ENCODE results near the gene PRSS38.
"Not testable (repeated sequence)": the region's sequence is repeated elsewhere in the genome, so short reads cannot be mapped to it uniquely, and the experiment has no call there.

PRSS38 gene

DNA sequence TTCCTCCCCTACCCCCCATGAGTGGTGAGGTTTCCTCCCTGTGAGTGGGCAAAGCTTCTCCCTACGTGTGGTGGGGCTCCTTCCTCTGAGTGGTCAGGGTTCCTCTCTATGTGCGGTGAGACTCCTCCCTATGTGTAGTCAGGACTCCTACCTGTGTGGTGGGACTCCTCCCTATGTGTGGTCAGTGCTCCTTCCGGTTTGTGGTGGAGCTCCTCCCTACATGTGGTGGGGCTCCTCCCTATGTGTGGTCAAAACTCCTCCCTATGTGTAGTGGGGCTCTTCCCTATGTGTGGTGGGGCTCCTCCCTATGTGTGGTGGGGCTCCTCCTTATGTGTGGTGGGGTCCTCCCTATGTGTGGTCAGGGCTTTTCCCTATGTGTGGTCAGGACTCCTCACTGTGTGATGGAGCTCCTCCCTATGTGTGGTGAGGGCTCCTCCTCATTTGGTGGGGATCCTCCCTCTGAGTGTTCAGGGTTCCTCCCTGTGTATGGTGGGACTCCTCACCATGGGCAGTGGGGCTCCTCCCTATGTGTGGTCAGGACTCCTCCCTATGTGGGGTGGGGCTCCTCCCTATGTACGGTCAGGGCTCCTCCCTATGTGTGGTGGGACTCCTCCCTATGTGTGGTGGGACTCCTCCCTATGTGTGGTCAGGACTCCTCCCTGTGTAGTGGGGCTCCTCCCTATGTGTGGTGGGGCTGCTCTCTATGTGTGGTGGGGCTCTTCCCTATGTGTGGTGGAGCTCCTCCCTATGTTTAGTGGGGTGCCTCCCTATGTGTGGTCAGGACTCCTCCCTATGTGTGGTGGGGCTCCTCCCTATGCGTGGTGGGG, 29.1 kb downstream of the PRSS38 start:
- no peak for DNase-seq (ENCODE audit: low spot score)

GRCh38 chr1:227845147-227845458, 29.6 kb downstream of the PRSS38 start:
- no peak for DNase-seq (ENCODE audit: low spot score)

GRCh38 chr1:227845519-227845918, 30.0 kb downstream of the PRSS38 start:
- DNase-seq (ENCODE audit: low spot score): no peak

GRCh38 chr1:227846265-227846858, 30.9 kb downstream of the PRSS38 start:
- DNase-seq (ENCODE audit: low spot score): no peak

DNA sequence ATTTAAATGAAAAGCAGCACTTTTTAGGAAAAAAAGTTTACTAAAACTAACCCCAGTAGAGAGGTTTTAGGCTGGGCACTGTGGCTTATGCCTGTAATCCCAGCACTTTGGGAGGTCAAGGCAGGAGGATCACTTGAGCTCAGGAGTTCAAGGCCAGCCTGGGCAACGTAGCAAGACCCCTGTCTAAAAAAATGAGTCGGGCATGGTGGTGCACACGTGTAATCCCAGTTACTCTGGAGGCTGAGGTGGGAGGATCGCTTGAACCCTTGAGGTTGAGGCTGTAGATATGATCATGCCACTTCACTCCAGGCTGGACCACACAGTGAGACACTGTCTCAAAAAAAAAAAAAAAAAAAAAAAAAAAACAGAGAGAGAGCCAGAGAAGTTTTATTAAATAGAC, 31.6 kb downstream of the PRSS38 start:
- not testable (repeated sequence) for DNase-seq (ENCODE audit: low spot score)

- DNase-seq (ENCODE audit: low spot score): no peak
Observed at GRCh38 chr1:227848430-227848932, 33.0 kb downstream of the PRSS38 start.

DNA sequence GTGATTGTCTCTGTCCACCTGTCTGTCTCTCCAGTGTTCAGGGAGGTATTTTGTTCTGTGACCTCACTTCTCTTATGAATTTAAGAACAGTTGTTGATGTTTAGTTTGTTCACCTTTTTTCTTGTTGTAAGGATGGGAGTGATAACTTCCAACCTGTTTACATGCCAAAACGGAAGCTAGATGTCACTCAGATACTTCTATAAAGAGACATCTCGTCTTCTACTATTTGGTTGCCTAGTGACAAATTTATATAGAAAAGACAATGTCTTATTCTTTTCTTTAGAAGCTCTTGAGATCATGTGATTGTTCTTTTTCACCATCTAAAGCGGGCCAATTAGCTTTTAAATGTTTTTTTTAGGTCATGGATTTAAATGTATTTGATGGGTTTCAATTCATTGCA, 33.8 kb downstream of the PRSS38 start:
- no peak for DNase-seq (ENCODE audit: low spot score)

- DNase-seq (ENCODE audit: low spot score): no peak
Observed at GRCh38 chr1:227854189-227854588, 38.7 kb downstream of the PRSS38 start.

GRCh38 chr1:227855687-227856086, 40.2 kb downstream of the PRSS38 start:
- DNase-seq (ENCODE audit: low spot score): no peak

DNA sequence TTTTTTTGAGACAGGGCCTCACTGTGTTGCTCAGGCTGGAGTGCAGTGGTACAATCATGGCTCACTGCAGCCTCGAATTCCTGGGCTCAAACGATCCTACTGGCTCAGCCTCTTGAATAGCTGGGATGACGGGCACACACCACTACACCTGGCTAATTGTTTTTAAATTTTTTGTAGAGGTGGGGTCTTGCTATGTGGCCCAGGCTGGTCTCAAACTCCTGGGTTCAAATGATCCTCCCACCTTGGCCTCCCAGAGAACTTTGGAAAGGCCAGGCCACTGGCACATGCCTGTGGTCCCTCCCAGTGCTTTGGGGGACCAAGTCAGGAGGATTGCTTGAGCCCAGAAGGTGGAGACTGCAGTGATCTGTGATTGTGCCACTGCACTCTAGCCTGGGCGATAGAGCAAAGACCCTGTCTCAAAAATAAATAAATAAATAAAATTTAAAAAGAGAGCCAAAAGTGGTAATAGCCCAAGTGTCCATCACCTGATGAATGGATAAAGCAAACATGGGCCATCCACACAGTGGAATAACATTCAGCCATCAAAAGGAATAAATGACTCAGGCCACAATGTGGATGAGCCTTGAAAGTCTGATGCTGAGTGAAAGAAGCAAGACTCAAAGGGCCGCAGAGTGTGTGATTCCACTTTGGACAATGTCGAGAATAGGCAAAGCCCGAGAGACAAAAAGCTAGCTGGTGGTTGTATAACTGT, 40.8 kb downstream of the PRSS38 start:
- no peak for DNase-seq (ENCODE audit: low spot score)

DNA sequence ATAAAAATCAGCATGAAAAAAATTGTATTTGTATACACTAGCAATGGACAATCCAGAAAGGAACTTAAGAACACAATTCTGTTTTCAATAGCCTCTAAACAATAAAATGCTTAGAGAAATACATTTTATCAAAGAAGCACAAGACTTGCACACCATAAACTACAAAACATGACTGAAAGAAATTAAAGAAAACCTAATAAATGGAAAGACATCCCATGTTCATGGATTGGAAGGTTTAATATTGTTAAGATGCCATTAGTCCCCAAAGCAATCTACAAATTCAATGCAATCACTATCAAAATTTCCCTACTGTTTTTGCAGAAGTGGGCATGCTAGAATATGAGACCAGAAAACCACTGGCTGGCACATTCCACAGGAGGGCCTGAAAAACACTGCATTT, 49.4 kb downstream of the PRSS38 start:
- no peak for DNase-seq (ENCODE audit: low spot score)

GRCh38 chr1:227869279-227869842, 53.9 kb downstream of the PRSS38 start:
- DNase-seq (ENCODE audit: low spot score): peak; percentile 17

DNA sequence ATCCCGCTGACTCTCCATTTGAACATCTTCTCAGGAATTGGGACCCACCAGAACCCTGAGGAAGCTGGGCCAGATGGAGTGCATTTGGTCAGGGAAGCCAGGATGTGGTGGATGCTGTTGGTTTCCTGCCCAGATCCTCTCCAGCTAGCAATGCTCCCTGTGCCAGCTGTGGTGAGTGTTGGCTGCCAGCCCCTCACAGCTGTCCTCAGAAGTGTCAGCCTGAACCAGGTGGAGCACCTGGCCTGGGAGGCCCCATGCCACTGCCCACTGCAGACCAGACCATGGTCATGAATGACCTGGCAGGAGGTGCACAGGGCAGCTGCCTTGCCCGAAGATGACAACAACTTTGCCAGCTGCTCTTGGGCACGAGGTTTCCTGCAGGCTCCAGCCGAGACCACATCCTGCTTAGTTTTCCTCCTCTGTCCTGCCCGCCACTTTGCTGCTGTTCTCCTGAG, 54.4 kb downstream of the PRSS38 start:
- DNase-seq (ENCODE audit: low spot score): no peak

- no peak for DNase-seq (ENCODE audit: low spot score)
Observed at GRCh38 chr1:227870366-227870765, 54.9 kb downstream of the PRSS38 start.

- DNase-seq (ENCODE audit: low spot score): not testable (repeated sequence)
Observed at GRCh38 chr1:227871892-227872291, 56.4 kb downstream of the PRSS38 start.

DNA sequence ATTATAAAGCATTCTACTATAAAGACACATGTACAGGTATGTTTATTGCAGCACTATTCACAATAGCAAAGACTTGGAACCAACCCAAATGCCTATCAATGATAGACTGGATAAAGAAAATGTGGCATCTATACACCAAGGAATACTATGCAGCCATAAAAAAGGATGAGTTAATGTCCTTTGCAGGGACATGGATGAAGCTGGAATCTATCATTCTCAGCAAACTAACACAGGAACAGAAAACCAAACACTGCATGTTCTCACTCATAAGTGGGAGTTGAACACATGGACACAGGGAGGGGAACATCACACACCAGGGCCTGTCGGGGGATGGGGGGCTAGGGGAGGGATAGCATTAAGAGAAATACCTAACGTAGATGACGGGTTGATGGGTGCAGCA, 62.3 kb downstream of the PRSS38 start:
- DNase-seq (ENCODE audit: low spot score): not testable (repeated sequence)

DNA sequence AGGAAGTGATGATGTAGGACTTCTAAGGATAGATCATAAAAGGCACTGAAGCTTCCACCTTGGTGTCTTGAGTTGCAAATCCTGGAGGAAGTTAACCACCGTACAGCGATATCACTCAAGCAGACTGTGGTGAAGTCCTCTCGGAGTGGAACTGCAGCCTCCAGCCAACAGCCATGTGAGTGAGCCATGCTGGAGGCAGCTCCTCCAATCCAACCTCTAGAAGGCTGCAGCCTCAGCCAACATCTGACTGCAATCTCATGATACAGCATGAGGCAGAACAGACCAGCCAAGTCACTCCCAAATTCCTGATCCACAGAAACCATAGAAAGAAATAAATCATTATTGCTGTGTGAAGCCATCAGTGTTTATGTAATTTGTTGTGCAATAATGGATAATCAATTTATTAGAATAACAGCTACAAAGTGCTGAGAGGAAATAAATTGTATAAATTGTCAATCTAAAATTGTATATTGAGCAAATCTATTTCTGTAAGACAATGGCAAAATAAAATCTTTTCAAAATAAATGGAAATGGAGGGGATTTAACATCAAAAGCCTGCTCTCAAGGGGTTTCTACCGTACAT, 65.0 kb downstream of the PRSS38 start:
- DNase-seq (ENCODE audit: low spot score): no peak

DNA sequence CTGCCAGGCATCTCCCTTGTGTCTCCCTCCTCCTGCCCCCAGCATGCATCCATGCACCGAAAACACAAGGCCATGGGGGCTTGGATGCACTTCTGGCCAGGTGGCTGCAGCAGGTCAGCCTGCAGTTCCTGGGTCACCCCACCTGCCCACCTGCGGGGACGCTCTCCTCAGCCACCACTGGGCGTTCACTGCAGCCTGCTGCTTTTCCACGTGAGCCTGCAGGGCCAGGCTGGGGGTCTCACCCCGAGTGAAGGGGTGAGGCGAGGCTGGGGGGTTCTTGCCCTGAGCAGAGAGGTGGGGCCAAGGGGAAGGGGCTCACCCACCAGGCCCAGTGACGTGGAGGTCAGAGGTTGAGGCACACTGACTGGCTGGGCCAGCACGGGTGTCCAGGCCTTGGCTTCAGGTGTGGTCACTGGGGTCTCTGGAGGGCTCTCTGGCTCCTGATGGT, 67.6 kb downstream of the PRSS38 start:
- DNase-seq (ENCODE audit: low spot score): no peak

DNA sequence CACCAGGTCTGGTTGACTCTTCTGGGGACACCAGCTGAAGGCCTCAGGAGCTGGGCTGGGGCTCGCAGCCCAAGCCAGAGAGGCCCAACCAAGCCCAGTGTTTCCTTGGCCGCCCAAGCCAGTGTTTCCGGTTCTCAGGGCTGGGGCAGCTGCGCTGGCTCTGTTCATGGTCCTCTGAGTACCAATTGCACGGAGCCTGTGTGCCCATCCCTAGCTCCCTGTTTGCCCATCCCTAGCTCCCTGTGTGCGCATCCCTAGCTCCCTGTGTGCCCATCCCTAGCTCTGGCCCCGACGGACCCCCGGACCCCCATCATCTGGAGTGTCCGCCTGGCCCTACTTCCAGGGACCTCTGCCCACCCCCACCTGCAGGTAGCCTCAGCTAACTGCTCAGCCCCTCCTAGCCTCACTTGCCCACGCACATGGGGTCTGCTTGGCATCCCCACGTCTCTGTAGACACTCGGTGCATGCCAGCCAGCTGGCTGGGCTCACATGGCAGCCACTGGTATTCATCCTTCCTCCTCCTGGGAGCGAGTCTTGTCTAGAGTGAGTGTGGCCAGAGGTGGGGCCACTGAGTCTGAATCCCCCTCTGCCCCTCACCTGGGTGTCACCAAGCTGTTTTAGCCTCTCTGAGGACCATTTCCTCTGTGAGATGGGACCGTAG, 68.3 kb downstream of the PRSS38 start:
- no peak for DNase-seq (ENCODE audit: low spot score)

GRCh38 chr1:227884370-227885134, 69.1 kb downstream of the PRSS38 start:
- no peak for DNase-seq (ENCODE audit: low spot score)

DNA sequence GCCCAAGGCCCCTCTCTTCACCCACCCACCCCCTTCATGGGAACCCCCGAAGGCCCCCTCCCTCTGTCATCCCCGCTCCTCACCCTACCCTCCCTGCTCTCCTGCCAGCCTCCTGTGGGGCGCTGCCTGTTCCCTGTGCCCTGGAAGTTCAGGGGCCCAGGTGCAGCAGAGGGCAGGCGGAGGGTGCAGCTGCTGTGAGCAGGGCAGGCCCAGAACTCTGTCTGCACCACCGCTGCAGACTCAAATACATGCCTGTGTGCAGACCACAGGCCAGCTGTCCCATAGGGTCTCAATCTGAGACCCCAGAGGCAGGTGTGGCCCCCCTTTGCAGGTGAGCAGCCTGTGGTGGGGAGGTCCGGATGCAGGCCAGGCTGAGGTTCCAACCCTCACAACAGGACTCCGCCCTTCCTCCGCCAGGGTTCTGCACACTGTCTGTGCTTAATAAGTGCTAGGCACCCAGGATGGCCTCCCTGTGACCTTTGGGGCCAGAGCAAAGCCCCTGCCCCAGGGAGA, 69.7 kb downstream of the PRSS38 start:
- no peak for DNase-seq (ENCODE audit: low spot score)

Data from kidney capillary endothelial cell (primary cell).